Stimulated activated CD4-positive, alpha-beta T cell treated with anti-CD3 and anti-CD28 coated beads, Interleukin-15, amount 100 ng/mL, for 24 hours (primary cell): ENCODE measurements around the gene PROX1.

Experiments
- DNase-seq: peaks from one replicate; pipeline ENCODE4 v3.0.0-alpha.2; 2020

Gene PROX1

GRCh38 chr1:213987927-213988506 is at the start of gene PROX1:
PROX1 (plus strand) TSS chr1:213987973; CDS start chr1:213996536, 8,563 bp downstream.
- no peak for DNase-seq

- DNase-seq = no peak
These were observed 49.0 kb upstream of the PROX1 start for GRCh38 chr1:213938776-213939175.

GRCh38 chr1:213939888-213940287 is 47.9 kb upstream of the PROX1 start:
- no peak for DNase-seq

GRCh38 chr1:213940947-213941346 is 46.8 kb upstream of the PROX1 start:
- DNase-seq = no peak

GRCh38 chr1:213942061-213942460 is 45.7 kb upstream of the PROX1 start:
- no peak for DNase-seq

- no peak for DNase-seq
These were observed 40.5 kb upstream of the PROX1 start for GRCh38 chr1:213947200-213947801.

- DNase-seq = no peak
These were observed 35.9 kb upstream of the PROX1 start for GRCh38 chr1:213951876-213952275.

- DNase-seq = no peak
These were observed 34.0 kb upstream of the PROX1 start for GRCh38 chr1:213953806-213954205.

- DNase-seq = no peak
These were observed 31.4 kb upstream of the PROX1 start for GRCh38 chr1:213956295-213956770.

GRCh38 chr1:213958346-213958745 is 29.4 kb upstream of the PROX1 start:
- no peak for DNase-seq

GRCh38 chr1:213960963-213961362 is 26.8 kb upstream of the PROX1 start:
- DNase-seq = no peak

GRCh38 chr1:213962508-213962907 is 25.3 kb upstream of the PROX1 start:
- DNase-seq = no peak

GRCh38 chr1:213966122-213966521 is 21.7 kb upstream of the PROX1 start:
- DNase-seq = no peak

- DNase-seq = no peak
These were observed 19.5 kb upstream of the PROX1 start for GRCh38 chr1:213968146-213968825.

GRCh38 chr1:213969958-213970555 is 17.7 kb upstream of the PROX1 start:
- DNase-seq = no peak

GRCh38 chr1:213972141-213972540 is 15.6 kb upstream of the PROX1 start:
- no peak for DNase-seq

- no peak for DNase-seq
These were observed 14.6 kb upstream of the PROX1 start for GRCh38 chr1:213973129-213973528.

GRCh38 chr1:213976665-213977485 is 10.9 kb upstream of the PROX1 start:
- DNase-seq = no peak

- DNase-seq = no peak
These were observed 10.3 kb upstream of the PROX1 start for GRCh38 chr1:213977486-213977842.

GRCh38 chr1:213977909-213978308 is 9.9 kb upstream of the PROX1 start:
- DNase-seq = no peak

- DNase-seq = no peak
These were observed 7.8 kb upstream of the PROX1 start for GRCh38 chr1:213979751-213980586.

- DNase-seq = no peak
These were observed 6.9 kb upstream of the PROX1 start for GRCh38 chr1:213980906-213981305.
